IMR-90 (cell line): ENCODE data around the gene KITLG. TPM values are rescaled to one million over a fixed set of nuclear protein-coding genes. Genes with fewer than 3 reads are reported as not detected.

Experiments
- ATAC-seq: fragments of 200-7000 bp; cut with Tn5 transposase; 2 replicates; pipeline ENCODE4 v1.9.1; 2020; ENCODE audit warnings: low read depth, mild to moderate bottlenecking, moderate library complexity
- BruUV-seq: library from RNA; stranded (reverse); fragments of 400-500 nt; replicated peaks from 2 replicates; lab custom pipeline; 2021; lab: Mats Ljungman, UMichigan
- CTCF ChIA-PET: fragments of 300-600 bp; formaldehyde crosslinking; extraction: SDS; loops from one replicate; lab custom pipeline; 2021; ENCODE audit warnings: antibody characterized with exemption; lab: Yijun Ruan, JAX
- POLR2A ChIA-PET: fragments of 300-600 bp; sonication (Branson Sonifier 250); formaldehyde crosslinking; loops from one replicate; lab custom pipeline; 2022; ENCODE audit warnings: antibody characterized with exemption; ENCODE audit not compliant: unreplicated experiment; lab: Charles Lee
- DNase-seq: peaks from one replicate; pipeline ENCODE4 v3.0.0; 2013
- H2AFZ ChIP-seq: replicated peaks from 2 replicates; pipeline ENCODE3; 2013; ENCODE audit warnings: low read length, mild to moderate bottlenecking; ENCODE audit not compliant: poor library complexity
- H2AK5ac ChIP-seq: 2 replicates; pipeline ENCODE4 v1.6.1; 2013; ENCODE audit warnings: low read depth, low read length, inconsistent platforms
- H2AK9ac ChIP-seq: replicated peaks from 2 replicates; pipeline ENCODE3; 2013; ENCODE audit warnings: mild to moderate bottlenecking, low read depth, low read length, moderate library complexity; ENCODE audit not compliant: poor library complexity
- H2BK120ac ChIP-seq: 2 replicates; pipeline ENCODE4 v1.6.1; 2013; ENCODE audit warnings: low read depth, low read length, inconsistent platforms
- H2BK15ac ChIP-seq: 3 replicates; pipeline ENCODE4 v1.6.1; 2013; ENCODE audit warnings: low read depth, low read length, inconsistent platforms
- H2BK20ac ChIP-seq: 2 replicates; pipeline ENCODE4 v1.6.1; 2013; ENCODE audit warnings: low read depth, mild to moderate bottlenecking, inconsistent platforms, low read length, moderate library complexity
- H2BK5ac ChIP-seq: 2 replicates; pipeline ENCODE4 v1.6.1; 2013; ENCODE audit warnings: mild to moderate bottlenecking, low read depth, low read length, inconsistent platforms; ENCODE audit not compliant: poor library complexity, severe bottlenecking
- H3K14ac ChIP-seq: replicated peaks from 2 replicates; pipeline ENCODE4 v1.6.1; 2013; ENCODE audit warnings: low read depth, low read length, inconsistent platforms
- H3K18ac ChIP-seq: 2 replicates; pipeline ENCODE4 v1.6.1; 2013; ENCODE audit warnings: low read depth, low read length, control low read depth
- H3K23ac ChIP-seq: 2 replicates; pipeline ENCODE4 v1.6.1; 2013; ENCODE audit warnings: low read depth, low read length, inconsistent platforms
- H3K27ac ChIP-seq: 2 replicates; pipeline ENCODE4 v1.5.1; 2013; ENCODE audit warnings: mild to moderate bottlenecking, control low read depth, low read length; ENCODE audit not compliant: insufficient read depth
- H3K27me3 ChIP-seq: 2 replicates; pipeline ENCODE4 v1.6.1; 2013; ENCODE audit warnings: low read length; ENCODE audit not compliant: control insufficient read depth, insufficient read depth
- H3K36me3 ChIP-seq: 2 replicates; pipeline ENCODE4 v1.6.1; 2013; ENCODE audit warnings: low read length, mixed read lengths; ENCODE audit not compliant: control insufficient read depth, insufficient read depth
- H3K4ac ChIP-seq: 2 replicates; pipeline ENCODE4 v1.6.1; 2013; ENCODE audit warnings: low read depth, low read length, inconsistent platforms
- H3K4me1 ChIP-seq: 2 replicates; pipeline ENCODE4 v1.6.1; 2013; ENCODE audit warnings: low read length, mixed read lengths; ENCODE audit not compliant: control insufficient read depth, insufficient read depth
- H3K4me2 ChIP-seq: 2 replicates; pipeline ENCODE4 v1.6.1; 2013; ENCODE audit warnings: low read depth, mild to moderate bottlenecking, control low read depth, low read length, moderate library complexity
- H3K4me3 ChIP-seq: 2 replicates; pipeline ENCODE4 v1.5.1; 2013; ENCODE audit warnings: low read depth, mild to moderate bottlenecking, control low read depth, low read length, moderate library complexity; ENCODE audit not compliant: insufficient read depth
- H3K56ac ChIP-seq: 2 replicates; pipeline ENCODE4 v1.6.1; 2013; ENCODE audit warnings: low read length, inconsistent platforms; ENCODE audit not compliant: insufficient read depth; ENCODE audit errors: extremely low read depth
- H3K79me1 ChIP-seq, 2 experiments: 2 replicates each; pipeline ENCODE4 v1.6.1; 2013; ENCODE audit warnings: low read length in 2 of 2, inconsistent platforms in 1 of 2, low read depth in 1 of 2
- H3K9ac ChIP-seq: 2 replicates; pipeline ENCODE4 v1.6.1; 2013; ENCODE audit warnings: low read depth, low read length, control low read depth
- H3K9me1 ChIP-seq: 2 replicates; pipeline ENCODE4 v1.6.1; 2013; ENCODE audit warnings: low read length, inconsistent platforms; ENCODE audit not compliant: insufficient read depth
- H3K9me3 ChIP-seq: 2 replicates; pipeline ENCODE4 v1.6.1; 2013; ENCODE audit warnings: low read length; ENCODE audit not compliant: control insufficient read depth, insufficient read depth
- H4K20me1 ChIP-seq: 2 replicates; pipeline ENCODE4 v1.6.1; 2013; ENCODE audit warnings: low read length, inconsistent platforms; ENCODE audit not compliant: insufficient read depth
- H4K5ac ChIP-seq: 2 replicates; pipeline ENCODE4 v1.6.1; 2013; ENCODE audit warnings: mild to moderate bottlenecking, low read depth, low read length, control low read depth
- H4K8ac ChIP-seq, 2 experiments: 2 replicates each; pipeline ENCODE4 v1.6.1; 2013; ENCODE audit warnings: low read depth in 2 of 2, low read length in 2 of 2, control low read depth in 1 of 2, inconsistent platforms in 1 of 2
- H4K91ac ChIP-seq: 2 replicates; pipeline ENCODE4 v1.6.1; 2013; ENCODE audit warnings: low read depth, low read length, inconsistent platforms; ENCODE audit not compliant: insufficient read depth
- BHLHE40 ChIP-seq: fragments of 150-350 bp; IDR thresholded peaks from 2 replicates; pipeline ENCODE4 v1.6.1; 2016; ENCODE audit warnings: mild to moderate bottlenecking, low read depth, low read length
- CEBPB ChIP-seq: IDR thresholded peaks from 2 replicates; pipeline ENCODE4 v1.6.1; 2012; ENCODE audit warnings: low read depth, low read length, improper control_type of control experiment
- MAFK ChIP-seq: IDR thresholded peaks from 2 replicates; pipeline ENCODE4 v1.6.1; 2012; ENCODE audit warnings: low read depth, low read length, improper control_type of control experiment
- MAZ ChIP-seq: IDR thresholded peaks from 2 replicates; pipeline ENCODE4 v1.6.1; 2012; ENCODE audit warnings: low read depth, mild to moderate bottlenecking, low read length, improper control_type of control experiment, moderate library complexity, borderline replicate concordance
- MXI1 ChIP-seq: IDR thresholded peaks from 2 replicates; pipeline ENCODE4 v1.6.1; 2012; ENCODE audit warnings: low read depth, mild to moderate bottlenecking, low read length, moderate library complexity, borderline replicate concordance
- POLR2A ChIP-seq: IDR thresholded peaks from 2 replicates; pipeline ENCODE4 v1.6.1; 2012; ENCODE audit warnings: mild to moderate bottlenecking, low read depth, low read length
- RAD21 ChIP-seq: IDR thresholded peaks from 2 replicates; pipeline ENCODE4 v1.6.1; 2012; ENCODE audit warnings: low read length, improper control_type of control experiment
- RFX5 ChIP-seq: IDR thresholded peaks from 2 replicates; pipeline ENCODE4 v1.8.0; 2012; ENCODE audit warnings: low read depth, mild to moderate bottlenecking, low read length, moderate library complexity
- SMC3 ChIP-seq: fragments of 150-350 bp; IDR thresholded peaks from 2 replicates; pipeline ENCODE4 v1.6.1; 2016; ENCODE audit warnings: low read depth, mild to moderate bottlenecking, antibody characterized with exemption, low read length, moderate library complexity
- WGBS, 2 experiments: methylation state at CpG; one replicate each; pipeline versions ENCODE4 v1.1.5 to v1.1.7; 2013; ENCODE audit warnings: missing lambda C conversion rate in 2 of 2; ENCODE audit not compliant: insufficient read length in 1 of 2; ENCODE audit errors: extremely low coverage in 2 of 2; 5-methylcytosine and 5-hydroxymethylcytosine counted together
- dilution Hi-C: fragments of 300-500 bp; cut with HindIII; formaldehyde crosslinking; loops from one replicate; pipeline ENCODE4 v1.14.3; 2018; ENCODE audit warnings: low sequenced_read_pairs; ENCODE audit not compliant: unreplicated experiment
- in situ Hi-C: fragments of 300-500 bp; cut with MboI; formaldehyde crosslinking; loops from 3 replicates; pipeline ENCODE4 v1.14.3; 2019; ENCODE audit warnings: low sequenced_read_pairs, inconsistent platforms, mixed read lengths
- intact Hi-C: fragments of 100-400 bp; cut with micrococcal nuclease; formaldehyde crosslinking; loops from 2 replicates; pipeline ENCODE4 v1.10.0; 2022
- polyA plus RNA-seq, 3 experiments: library from polyadenylated mRNA; depleted of rRNA; stranded (reverse); fragments of >200 nt; gene quantifications; 2 replicates each; pipeline ENCODE4 v1.2.3, GENCODE V29; 2012; ENCODE audit warnings: low replicate concordance in 1 of 3
- total RNA-seq: library from RNA; depleted of rRNA; stranded (reverse); fragments of >200 nt; gene quantifications from 2 replicates; pipeline ENCODE4 v1.2.3, GENCODE V29; 2012
- TF ChIP-seq, protein P1 (sequence below): conservative IDR thresholded peaks from 2 replicates; pipeline ENCODE4 v1.5.1; 2012; ENCODE audit warnings: mild to moderate bottlenecking, low read depth, low read length, improper control_type of control experiment
- TF ChIP-seq, protein P2 (sequence below): fragments of 150-350 bp; IDR thresholded peaks from 2 replicates; pipeline ENCODE4 v1.6.1; 2016; ENCODE audit warnings: low read depth, mild to moderate bottlenecking, low read length, moderate library complexity, borderline replicate concordance
- TF ChIP-seq, protein P3 (sequence below): fragments of 150-350 bp; IDR thresholded peaks from 2 replicates; pipeline ENCODE4 v1.6.1; 2017; ENCODE audit warnings: mild to moderate bottlenecking, antibody characterized with exemption, low read length, low read depth

Gene KITLG
- total and polyA plus RNA-seq, 2 of the 4 experiments (the other 2 are of a cell fraction): 14.5 to 87.5 TPM

DNA sequence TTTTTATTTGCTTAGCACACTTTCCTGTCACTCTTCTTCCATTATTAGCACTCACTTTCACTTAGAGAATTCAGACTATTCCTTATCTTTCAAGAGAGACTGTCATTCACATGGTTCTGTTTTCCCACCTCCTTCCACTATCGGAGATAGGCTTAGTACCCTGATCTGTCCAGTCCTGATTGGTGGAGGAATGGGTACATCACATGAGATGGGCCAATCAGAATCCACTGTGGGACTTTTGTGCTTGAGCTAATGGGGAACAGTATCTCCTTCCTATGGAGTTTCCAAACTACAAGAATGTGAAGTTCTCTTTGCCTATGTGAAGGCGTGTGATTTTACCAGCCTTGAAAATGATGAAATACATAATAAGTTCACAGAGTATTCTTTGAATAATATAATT is 4.8 kb upstream of the KITLG start:
- no peak overlapping the region for H2AK5ac ChIP-seq
- H2BK15ac ChIP-seq: no peak overlapping the region
- no peak overlapping the region for H2AK9ac ChIP-seq
- POLR2A ChIA-PET: no interaction called here
- H3K18ac ChIP-seq: no peak overlapping the region
- dilution Hi-C loops: loop anchor here (25.0 kb wide), 1 partner anchor 402 kb away; no protein-coding TSS in a partner anchor
- H2BK120ac ChIP-seq: no peak overlapping the region
- no peak overlapping the region for H3K14ac ChIP-seq
- H3K36me3 ChIP-seq: no peaks in the 10 kb centered on the region
- peaks cover 9% of the 10 kb centered on the region for H3K9me3 ChIP-seq
- peaks cover 0 to 2% of the 10 kb centered on the region in 2 experiments; a peak in 1 of 4 replicates for H3K79me1 ChIP-seq
- H2BK20ac ChIP-seq: no peak overlapping the region
- H3K4ac ChIP-seq: no peak overlapping the region
- H4K91ac ChIP-seq: no peak overlapping the region
- no peak for DNase-seq
- H4K20me1 ChIP-seq: peaks cover 1% of the 10 kb centered on the region; the same call in 1 of the 2 replicates
- CTCF ChIA-PET: no interaction called here
- no peak for TF ChIP-seq MAFK
- TF ChIP-seq SMC3: no peak
- TF ChIP-seq RFX5: no peak
- TF ChIP-seq, protein P1, sequence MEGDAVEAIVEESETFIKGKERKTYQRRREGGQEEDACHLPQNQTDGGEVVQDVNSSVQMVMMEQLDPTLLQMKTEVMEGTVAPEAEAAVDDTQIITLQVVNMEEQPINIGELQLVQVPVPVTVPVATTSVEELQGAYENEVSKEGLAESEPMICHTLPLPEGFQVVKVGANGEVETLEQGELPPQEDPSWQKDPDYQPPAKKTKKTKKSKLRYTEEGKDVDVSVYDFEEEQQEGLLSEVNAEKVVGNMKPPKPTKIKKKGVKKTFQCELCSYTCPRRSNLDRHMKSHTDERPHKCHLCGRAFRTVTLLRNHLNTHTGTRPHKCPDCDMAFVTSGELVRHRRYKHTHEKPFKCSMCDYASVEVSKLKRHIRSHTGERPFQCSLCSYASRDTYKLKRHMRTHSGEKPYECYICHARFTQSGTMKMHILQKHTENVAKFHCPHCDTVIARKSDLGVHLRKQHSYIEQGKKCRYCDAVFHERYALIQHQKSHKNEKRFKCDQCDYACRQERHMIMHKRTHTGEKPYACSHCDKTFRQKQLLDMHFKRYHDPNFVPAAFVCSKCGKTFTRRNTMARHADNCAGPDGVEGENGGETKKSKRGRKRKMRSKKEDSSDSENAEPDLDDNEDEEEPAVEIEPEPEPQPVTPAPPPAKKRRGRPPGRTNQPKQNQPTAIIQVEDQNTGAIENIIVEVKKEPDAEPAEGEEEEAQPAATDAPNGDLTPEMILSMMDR: no peak
- TF ChIP-seq MAZ: no peak
- TF ChIP-seq, protein P2, sequence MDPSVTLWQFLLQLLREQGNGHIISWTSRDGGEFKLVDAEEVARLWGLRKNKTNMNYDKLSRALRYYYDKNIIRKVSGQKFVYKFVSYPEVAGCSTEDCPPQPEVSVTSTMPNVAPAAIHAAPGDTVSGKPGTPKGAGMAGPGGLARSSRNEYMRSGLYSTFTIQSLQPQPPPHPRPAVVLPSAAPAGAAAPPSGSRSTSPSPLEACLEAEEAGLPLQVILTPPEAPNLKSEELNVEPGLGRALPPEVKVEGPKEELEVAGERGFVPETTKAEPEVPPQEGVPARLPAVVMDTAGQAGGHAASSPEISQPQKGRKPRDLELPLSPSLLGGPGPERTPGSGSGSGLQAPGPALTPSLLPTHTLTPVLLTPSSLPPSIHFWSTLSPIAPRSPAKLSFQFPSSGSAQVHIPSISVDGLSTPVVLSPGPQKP: no peak
- TF ChIP-seq MXI1: no peak
- no peak for TF ChIP-seq BHLHE40
- TF ChIP-seq POLR2A: no peak
- TF ChIP-seq, protein P3, sequence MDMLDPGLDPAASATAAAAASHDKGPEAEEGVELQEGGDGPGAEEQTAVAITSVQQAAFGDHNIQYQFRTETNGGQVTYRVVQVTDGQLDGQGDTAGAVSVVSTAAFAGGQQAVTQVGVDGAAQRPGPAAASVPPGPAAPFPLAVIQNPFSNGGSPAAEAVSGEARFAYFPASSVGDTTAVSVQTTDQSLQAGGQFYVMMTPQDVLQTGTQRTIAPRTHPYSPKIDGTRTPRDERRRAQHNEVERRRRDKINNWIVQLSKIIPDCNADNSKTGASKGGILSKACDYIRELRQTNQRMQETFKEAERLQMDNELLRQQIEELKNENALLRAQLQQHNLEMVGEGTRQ: no peak
- TF ChIP-seq CEBPB: no peak
- TF ChIP-seq RAD21: no peak
- H3K9me1 ChIP-seq: no peaks in the 10 kb centered on the region
- no peak overlapping the region for H3K27ac ChIP-seq
- in situ Hi-C loops: loop anchor here (25.0 kb wide), 1 partner anchor 402 kb away; no protein-coding TSS in a partner anchor
- no peak overlapping the region for H3K4me2 ChIP-seq
- no CpG with 5 or more reads among the region's 2 CpGs for WGBS, 2 experiments
- no peak overlapping the region for H2AFZ ChIP-seq
- H3K9ac ChIP-seq: no peak overlapping the region
- no peak overlapping the region for H2BK5ac ChIP-seq
- intact Hi-C loops: loop anchor here (10.0 kb wide), 1 partner anchor 940 kb away; the partner anchor contains the start of genes GALNT4 and POC1B
- no peak for ATAC-seq
- no TSS peak for BruUV-seq
- no peak overlapping the region for H3K56ac ChIP-seq
- H3K4me3 ChIP-seq: no peak overlapping the region
- H4K8ac ChIP-seq: no peak overlapping the region
- H3K4me1 ChIP-seq: no peaks in the 10 kb centered on the region
- no peak overlapping the region for H4K5ac ChIP-seq
- H3K27me3 ChIP-seq: no peaks in the 10 kb centered on the region
- H3K23ac ChIP-seq: no peak overlapping the region
